PC-9 (cell line): ENCODE data around the gene SPPL2B.

Experiments used
- CTCF ChIP-seq: fragments of 200-600 bp; sonication (generic); conservative IDR thresholded peaks from 2 replicates; pipeline ENCODE4 v1.6.1; 2017; ENCODE audit warnings: mixed run types, antibody characterized with exemption, mild to moderate bottlenecking, moderate library complexity
- EZH2 ChIP-seq: fragments of 200-600 bp; sonication (generic); IDR thresholded peaks from 2 replicates; pipeline ENCODE4 v1.8.0; 2017; ENCODE audit warnings: antibody characterized with exemption, low read depth

DNA sequence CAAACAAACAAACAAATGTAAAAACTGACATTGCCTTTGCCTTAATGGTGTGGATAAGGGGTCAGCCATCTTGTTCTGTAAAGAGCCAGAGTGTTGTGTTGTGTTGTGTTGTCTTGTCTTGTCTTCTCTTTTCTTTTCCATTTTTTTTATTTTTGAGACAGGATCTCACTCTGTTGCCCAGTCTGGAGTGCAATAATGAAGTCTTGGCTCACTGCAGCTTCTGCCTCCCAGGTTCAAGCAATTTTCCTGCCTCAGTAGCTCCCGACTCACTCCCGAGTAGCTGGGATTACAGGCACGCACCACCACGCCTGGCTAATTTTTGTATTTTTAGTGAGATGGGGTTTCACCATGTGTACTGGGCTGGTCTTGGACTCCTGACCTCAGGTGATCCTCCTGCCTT is 71.1 kb downstream of the SPPL2B start:
- TF ChIP-seq CTCF (no peak), EZH2 (no peak)
